Neural progenitor cell (in vitro differentiated cells): ENCODE results near the gene TOX2. TPM values are rescaled to one million over a fixed set of nuclear protein-coding genes. Genes with fewer than 3 reads are reported as not detected.

Experiments used
- DNase-seq: peaks from one replicate; pipeline ENCODE4 v3.0.0-alpha.2; 2016; ENCODE audit warnings: low spot score
- H2AFZ ChIP-seq: fragments of 200-600 bp; sonication (generic); replicated peaks from 2 replicates; pipeline ENCODE4 v1.6.1; 2016; ENCODE audit warnings: antibody characterized with exemption
- H3F3A ChIP-seq: fragments of 200-600 bp; sonication (generic); 2 replicates; pipeline ENCODE4 v1.6.1; 2016; ENCODE audit warnings: antibody characterized with exemption, low read depth
- H3K27ac ChIP-seq: fragments of 200-600 bp; sonication (generic); 2 replicates; pipeline ENCODE4 v1.5.1; 2016; ENCODE audit warnings: mild to moderate bottlenecking
- H3K27me3 ChIP-seq: fragments of 200-600 bp; sonication (generic); 2 replicates; pipeline ENCODE4 v1.6.1; 2016; ENCODE audit warnings: mild to moderate bottlenecking, moderate library complexity
- H3K36me3 ChIP-seq: fragments of 200-600 bp; sonication (generic); 2 replicates; pipeline ENCODE4 v1.5.1; 2016
- H3K4me1 ChIP-seq: fragments of 200-600 bp; sonication (generic); 2 replicates; pipeline ENCODE4 v1.6.1; 2016; ENCODE audit warnings: mixed run types
- H3K4me2 ChIP-seq: fragments of 200-600 bp; sonication (generic); 2 replicates; pipeline ENCODE4 v1.6.1; 2016
- H3K4me3 ChIP-seq: fragments of 200-600 bp; sonication (generic); 2 replicates; pipeline ENCODE4 v1.5.1; 2016
- H3K79me2 ChIP-seq: fragments of 200-600 bp; sonication (generic); 2 replicates; pipeline ENCODE4 v1.6.1; 2016; ENCODE audit warnings: low read depth
- H3K9ac ChIP-seq: fragments of 200-600 bp; sonication (generic); 2 replicates; pipeline ENCODE4 v1.6.1; 2016
- H3K9me3 ChIP-seq: fragments of 200-600 bp; sonication (generic); 2 replicates; pipeline ENCODE4 v1.5.1; 2016; ENCODE audit warnings: low read depth
- H4K20me1 ChIP-seq: fragments of 200-600 bp; sonication (generic); 2 replicates; pipeline ENCODE4 v1.6.1; 2016; ENCODE audit warnings: low read depth
- H3K27ac Mint-ChIP-seq: 3 replicates; pipeline ENCODE4 v1.8.0; 2021; ENCODE audit warnings: mixed read lengths
- H3K27me3 Mint-ChIP-seq: 2 replicates; pipeline ENCODE4 v1.8.0; 2022; ENCODE audit warnings: low read depth, mild to moderate bottlenecking, inconsistent platforms, moderate library complexity, mixed read lengths; ENCODE audit not compliant: insufficient read depth
- H3K36me3 Mint-ChIP-seq: 3 replicates; pipeline ENCODE4 v1.8.0; 2021; ENCODE audit warnings: mixed read lengths
- H3K4me1 Mint-ChIP-seq: 3 replicates; pipeline ENCODE4 v1.8.0; 2021; ENCODE audit warnings: mixed read lengths
- H3K4me3 Mint-ChIP-seq: 3 replicates; pipeline ENCODE4 v1.8.0; 2021; ENCODE audit warnings: mild to moderate bottlenecking, moderate library complexity, mixed read lengths
- H3K9me3 Mint-ChIP-seq: 3 replicates; pipeline ENCODE4 v1.8.0; 2020; ENCODE audit warnings: mixed read lengths
- EZH2 ChIP-seq: fragments of 200-600 bp; sonication (generic); IDR thresholded peaks from 2 replicates; pipeline ENCODE4 v1.6.1; 2017; ENCODE audit warnings: antibody characterized with exemption, mild to moderate bottlenecking, moderate library complexity
- EZH2phosphoT487 ChIP-seq: fragments of 200-600 bp; sonication (generic); IDR thresholded peaks from 2 replicates; pipeline ENCODE4 v1.6.1; 2017; ENCODE audit warnings: antibody characterized with exemption
- total RNA-seq: library from RNA; depleted of rRNA; stranded (reverse); fragments of >200 nt; gene quantifications from 2 replicates; pipeline ENCODE4 v1.2.3, GENCODE V29; 2015; ENCODE audit warnings: low replicate concordance
- TF ChIP-seq, protein P1 (sequence below): fragments of 200-600 bp; sonication (generic); IDR thresholded peaks from 2 replicates; pipeline ENCODE4 v1.5.1; 2017; ENCODE audit warnings: antibody characterized with exemption, mild to moderate bottlenecking

TOX2 gene
- total RNA-seq, 1 donor from 2014 or later: not detected

DNA sequence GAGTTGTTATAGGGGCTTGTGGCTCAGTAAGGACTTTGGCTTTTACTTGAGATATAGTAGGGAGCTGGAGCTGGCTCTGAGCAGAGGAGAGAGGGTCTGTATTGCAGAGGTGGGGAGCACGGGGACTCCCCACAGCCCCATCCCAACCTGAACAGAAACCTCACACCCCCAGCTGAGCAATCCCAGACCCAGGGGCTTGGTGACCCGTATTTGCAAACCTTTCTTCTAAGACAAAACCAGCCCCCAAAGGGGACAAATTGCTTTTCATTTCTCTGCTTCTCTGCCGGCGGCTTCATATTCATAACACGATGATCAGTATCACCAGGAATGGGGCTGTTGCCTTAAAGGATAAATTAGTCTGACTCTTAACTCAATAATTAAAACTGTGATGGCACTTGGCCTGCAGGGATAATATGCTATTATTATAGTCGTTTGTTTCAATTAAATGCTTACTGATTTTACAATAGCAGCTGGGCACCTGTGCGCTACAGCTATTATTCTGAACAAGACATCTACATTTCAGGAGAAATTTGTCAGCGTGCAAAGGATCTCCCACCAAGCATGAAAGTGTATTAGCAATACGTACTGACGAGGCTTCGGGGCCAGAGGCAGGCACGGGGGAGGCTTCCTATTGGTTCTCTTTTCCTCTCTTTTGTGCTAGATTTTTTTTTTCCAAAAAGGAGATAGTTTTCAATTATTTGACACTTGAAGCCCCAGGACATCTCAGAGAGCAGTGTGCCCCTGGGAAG lies 118.1 kb downstream of the TOX2 start:
- Mint-ChIP-seq H3K27me3 (peaks cover 13% of the 10 kb centered on the region), H3K4me1 (peaks cover 34% of the 10 kb centered on the region), H3K9me3 (no peaks in the 10 kb centered on the region), H3K36me3 (no peaks in the 10 kb centered on the region), H3K4me3 (no peak overlapping the region), H3K27ac (no peak overlapping the region)
- no peak for DNase-seq
- TF ChIP-seq EZH2 (no peak), EZH2phosphoT487 (no peak)
- TF ChIP-seq, protein P1, sequence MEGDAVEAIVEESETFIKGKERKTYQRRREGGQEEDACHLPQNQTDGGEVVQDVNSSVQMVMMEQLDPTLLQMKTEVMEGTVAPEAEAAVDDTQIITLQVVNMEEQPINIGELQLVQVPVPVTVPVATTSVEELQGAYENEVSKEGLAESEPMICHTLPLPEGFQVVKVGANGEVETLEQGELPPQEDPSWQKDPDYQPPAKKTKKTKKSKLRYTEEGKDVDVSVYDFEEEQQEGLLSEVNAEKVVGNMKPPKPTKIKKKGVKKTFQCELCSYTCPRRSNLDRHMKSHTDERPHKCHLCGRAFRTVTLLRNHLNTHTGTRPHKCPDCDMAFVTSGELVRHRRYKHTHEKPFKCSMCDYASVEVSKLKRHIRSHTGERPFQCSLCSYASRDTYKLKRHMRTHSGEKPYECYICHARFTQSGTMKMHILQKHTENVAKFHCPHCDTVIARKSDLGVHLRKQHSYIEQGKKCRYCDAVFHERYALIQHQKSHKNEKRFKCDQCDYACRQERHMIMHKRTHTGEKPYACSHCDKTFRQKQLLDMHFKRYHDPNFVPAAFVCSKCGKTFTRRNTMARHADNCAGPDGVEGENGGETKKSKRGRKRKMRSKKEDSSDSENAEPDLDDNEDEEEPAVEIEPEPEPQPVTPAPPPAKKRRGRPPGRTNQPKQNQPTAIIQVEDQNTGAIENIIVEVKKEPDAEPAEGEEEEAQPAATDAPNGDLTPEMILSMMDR: no peak
- H4K20me1 ChIP-seq: no peaks in the 10 kb centered on the region
- H3K27ac ChIP-seq: no peak overlapping the region
- no peak overlapping the region for H3K9ac ChIP-seq
- no peaks in the 10 kb centered on the region for H3K36me3 ChIP-seq
- H3K27me3 ChIP-seq: no peaks in the 10 kb centered on the region
- H3K4me2 ChIP-seq: no peak overlapping the region
- no peaks in the 10 kb centered on the region for H3F3A ChIP-seq
- no peak overlapping the region for H3K4me3 ChIP-seq
- H3K79me2 ChIP-seq: no peaks in the 10 kb centered on the region
- H2AFZ ChIP-seq: no peak overlapping the region
- no peaks in the 10 kb centered on the region for H3K9me3 ChIP-seq
- H3K4me1 ChIP-seq: peaks cover 4% of the 10 kb centered on the region

DNA sequence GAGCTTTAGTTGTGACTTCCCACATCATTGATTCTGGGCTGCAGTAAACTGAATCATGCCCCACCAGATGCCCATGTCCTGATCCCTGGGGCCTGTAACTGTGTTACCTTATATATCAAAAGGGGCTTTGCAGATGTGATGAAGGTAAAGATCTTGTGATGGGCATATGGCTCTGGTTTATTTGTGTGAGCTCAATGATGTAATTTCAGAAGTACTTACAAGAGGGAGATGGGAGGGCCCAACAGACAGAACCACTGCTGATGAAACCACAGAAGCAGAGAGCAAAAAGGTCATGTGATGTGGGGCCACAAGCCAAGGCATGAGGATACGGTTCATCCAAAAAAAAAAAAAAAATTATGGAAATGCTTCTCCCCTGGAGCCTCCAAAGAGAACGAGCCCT lies 118.7 kb downstream of the TOX2 start:
- H3K4me2 ChIP-seq: no peak overlapping the region
- H3K36me3 ChIP-seq: no peaks in the 10 kb centered on the region
- no peak overlapping the region for H3K27ac ChIP-seq
- Mint-ChIP-seq H3K9me3 (no peaks in the 10 kb centered on the region), H3K27ac (no peak overlapping the region), H3K36me3 (no peaks in the 10 kb centered on the region), H3K4me1 (peaks cover 30% of the 10 kb centered on the region), H3K4me3 (no peak overlapping the region), H3K27me3 (peaks cover 13% of the 10 kb centered on the region)
- H4K20me1 ChIP-seq: no peaks in the 10 kb centered on the region
- no peak overlapping the region for H3K9ac ChIP-seq
- H3K4me3 ChIP-seq: no peak overlapping the region
- no peaks in the 10 kb centered on the region for H3F3A ChIP-seq
- H2AFZ ChIP-seq: no peak overlapping the region
- TF ChIP-seq EZH2: no peak
- no peak for TF ChIP-seq EZH2phosphoT487
- TF ChIP-seq, protein P1: no peak
- H3K79me2 ChIP-seq: no peaks in the 10 kb centered on the region
- peaks cover 4% of the 10 kb centered on the region for H3K4me1 ChIP-seq
- no peaks in the 10 kb centered on the region for H3K9me3 ChIP-seq
- no peaks in the 10 kb centered on the region for H3K27me3 ChIP-seq
- DNase-seq: no peak

DNA sequence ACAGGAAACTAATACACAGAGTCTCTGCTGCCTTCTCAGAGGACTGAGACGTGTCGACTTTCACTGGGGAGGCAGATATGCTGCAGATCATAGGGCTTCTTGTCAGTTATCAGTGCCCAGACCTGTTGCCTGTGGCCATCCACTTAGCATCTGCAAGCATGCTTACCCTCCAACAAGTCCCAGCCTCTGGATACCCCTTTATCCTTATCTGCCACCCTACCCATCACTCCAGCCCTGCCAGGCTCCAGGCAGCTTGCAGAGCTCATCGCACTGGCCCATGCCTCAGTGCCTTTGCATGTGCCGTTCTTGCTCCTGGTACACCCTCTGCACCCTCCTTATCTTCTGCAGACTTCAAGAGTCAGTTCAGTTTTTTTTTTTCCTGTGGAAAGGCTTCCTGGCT lies 119.2 kb downstream of the TOX2 start:
- H3K4me3 ChIP-seq: no peak overlapping the region
- Mint-ChIP-seq H3K27ac (no peak overlapping the region), H3K36me3 (no peaks in the 10 kb centered on the region), H3K4me1 (peaks cover 26% of the 10 kb centered on the region), H3K4me3 (no peak overlapping the region), H3K27me3 (peaks cover 14% of the 10 kb centered on the region), H3K9me3 (no peaks in the 10 kb centered on the region)
- no peaks in the 10 kb centered on the region for H3F3A ChIP-seq
- H3K27me3 ChIP-seq: no peaks in the 10 kb centered on the region
- TF ChIP-seq EZH2 (no peak), EZH2phosphoT487 (no peak)
- TF ChIP-seq, protein P1: no peak
- no peak for DNase-seq
- H3K4me1 ChIP-seq: peaks cover 4% of the 10 kb centered on the region
- no peaks in the 10 kb centered on the region for H3K36me3 ChIP-seq
- no peak overlapping the region for H3K4me2 ChIP-seq
- no peaks in the 10 kb centered on the region for H3K9me3 ChIP-seq
- H4K20me1 ChIP-seq: no peaks in the 10 kb centered on the region
- no peak overlapping the region for H2AFZ ChIP-seq
- no peak overlapping the region for H3K9ac ChIP-seq
- no peak overlapping the region for H3K27ac ChIP-seq
- H3K79me2 ChIP-seq: no peaks in the 10 kb centered on the region
